GM12878 (cell line): ENCODE measurements around the gene PRKAA1. TPM values are rescaled to one million over a fixed set of nuclear protein-coding genes. Genes with fewer than 3 reads are reported as not detected.
A peak's percentile ranks its signal among the peaks of the same experiment; 100 is the strongest.

Experiments used
- BHLHE40 ChIP-seq, 2 experiments: fragments of 450-650 bp in 1 of 2; IDR thresholded peaks; 2 replicates each; pipeline ENCODE4 v1.6.1; 2011 to 2017; ENCODE audit warnings: low read depth in 2 of 2, borderline replicate concordance in 1 of 2, improper control_type of control experiment in 1 of 2, low read length in 1 of 2, mild to moderate bottlenecking in 1 of 2
- BMI1 ChIP-seq: fragments of 450-650 bp; IDR thresholded peaks from 2 replicates; pipeline ENCODE4 v1.6.1; 2016; ENCODE audit warnings: mild to moderate bottlenecking, moderate library complexity, borderline replicate concordance
- DPF2 ChIP-seq: fragments of 450-650 bp; IDR thresholded peaks from 2 replicates; pipeline ENCODE4 v1.6.1; 2017; ENCODE audit warnings: mild to moderate bottlenecking
- E2F8 ChIP-seq: fragments of 450-650 bp; IDR thresholded peaks from 2 replicates; pipeline ENCODE4 v1.6.1; 2018; ENCODE audit warnings: mild to moderate bottlenecking, low read depth, moderate library complexity; ENCODE audit not compliant: partially characterized antibody
- E4F1 ChIP-seq: fragments of 450-650 bp; IDR thresholded peaks from 2 replicates; pipeline ENCODE4 v1.6.1; 2018; ENCODE audit warnings: borderline replicate concordance, mild to moderate bottlenecking; ENCODE audit not compliant: partially characterized antibody
- FOXK2 ChIP-seq: fragments of 450-650 bp; IDR thresholded peaks from 2 replicates; pipeline ENCODE4 v1.6.1; 2017; ENCODE audit warnings: mild to moderate bottlenecking, moderate library complexity
- HDGF ChIP-seq: fragments of 450-650 bp; IDR thresholded peaks from 2 replicates; pipeline ENCODE4 v1.6.1; 2016; ENCODE audit warnings: antibody characterized with exemption
- IRF4 ChIP-seq: IDR thresholded peaks from 2 replicates; pipeline ENCODE4 v1.6.1; 2011; ENCODE audit warnings: low read depth, low read length
- KLF5 ChIP-seq: fragments of 450-650 bp; IDR thresholded peaks from 2 replicates; pipeline ENCODE4 v1.6.1; 2014; ENCODE audit warnings: mild to moderate bottlenecking; ENCODE audit not compliant: partially characterized antibody
- MEF2A ChIP-seq: IDR thresholded peaks from 2 replicates; pipeline ENCODE4 v1.6.1; 2011; ENCODE audit warnings: low read depth, mild to moderate bottlenecking, low read length, moderate library complexity; ENCODE audit not compliant: insufficient read depth
- MXI1 ChIP-seq: fragments of 150-350 bp; IDR thresholded peaks from 2 replicates; pipeline ENCODE4 v1.6.1; 2011; ENCODE audit warnings: low read depth, mild to moderate bottlenecking, inconsistent platforms, low read length, improper control_type of control experiment
- POLR2A ChIP-seq: IDR thresholded peaks from 2 replicates; pipeline ENCODE4 v1.6.1; 2011; ENCODE audit warnings: low read depth, mild to moderate bottlenecking, low read length
- SMAD1 ChIP-seq: fragments of 450-650 bp; IDR thresholded peaks from 2 replicates; pipeline ENCODE4 v1.6.1; 2018; ENCODE audit warnings: mild to moderate bottlenecking, low read depth; ENCODE audit not compliant: partially characterized antibody
- SREBF2 ChIP-seq: IDR thresholded peaks from 2 replicates; pipeline ENCODE4 v1.6.1; 2012; ENCODE audit warnings: mild to moderate bottlenecking, low read length
- SRF ChIP-seq, 2 experiments: IDR thresholded peaks; 2 replicates each; pipeline ENCODE4 v1.6.1; 2011; ENCODE audit warnings: low read depth in 2 of 2, low read length in 2 of 2, mild to moderate bottlenecking in 1 of 2, moderate library complexity in 1 of 2
- TCF3 ChIP-seq: IDR thresholded peaks from 2 replicates; pipeline ENCODE4 v1.6.1; 2012; ENCODE audit warnings: low read depth, mild to moderate bottlenecking, low read length, borderline replicate concordance; ENCODE audit not compliant: insufficient read depth
- USF2 ChIP-seq: IDR thresholded peaks from 2 replicates; pipeline ENCODE4 v1.6.1; 2011; ENCODE audit warnings: low read depth, low read length, improper control_type of control experiment, borderline replicate concordance
- YY1 ChIP-seq: IDR thresholded peaks from 2 replicates; pipeline ENCODE4 v1.6.1; 2011; ENCODE audit warnings: low read depth, mild to moderate bottlenecking, low read length
- ZBTB11 ChIP-seq: fragments of 450-650 bp; formaldehyde crosslinking; IDR thresholded peaks from 2 replicates; pipeline ENCODE4 v1.5.0; 2022; ENCODE audit warnings: mild to moderate bottlenecking, missing genetic modification characterization
- polyA plus RNA-seq, 11 experiments: library from polyadenylated mRNA; depleted of rRNA in 4 of 11; unstranded in 6 of 11; stranded (reverse) in 5 of 11; fragments of >200 nt; fragmentation: Nextera tagmentation in 4 of 11; fragmentation: Illumina TruSeq in 1 of 11; extraction: Ambion mirVana in 4 of 11; extraction: Trizol in 1 of 11; gene quantifications; 1 replicate in 1 of 11; 2 replicates in 10 of 11; pipeline versions ENCODE4 v1.2.1 to v1.2.3, GENCODE V29; 2011 to 2016; ENCODE audit warnings: inconsistent platforms in 2 of 11, missing spikeins in 2 of 11, low read depth in 1 of 11
- total RNA-seq, 4 experiments: library from RNA; depleted of rRNA in 3 of 4; stranded (reverse); fragments of >200 nt in 3 of 4; fragmentation: Illumina TruSeq in 1 of 4; extraction: Trizol in 1 of 4; gene quantifications; 2 replicates each; pipeline versions ENCODE4 v1.2.1 to v1.2.3, GENCODE V29; 2013 to 2021

PRKAA1 gene
- total and polyA plus RNA-seq, 10 of the 15 experiments (the other 5 are each of a cell fraction or from before 2014, with no cell fraction given), result 13.6 to 55.5 (median 29.6) TPM

GRCh38 chr5:40755407-40756365, 42.5 kb downstream of the PRKAA1 start, which contains the start of gene TTC33 (continued):
- TF ChIP-seq SRF (IDR thresholded peaks at IDR 0.05; ENCODE audit: low read depth in 2 of 2, low read length in 2 of 2) (0 out of 4 replicates have a peak, but pooled peaks of 1 of the 2 experiments have one; percentile 25), FOXK2 (peak; percentile 26; the same call in 1 of the 2 replicates), DPF2 (0 out of 2 replicates have a peak, but pooled peaks have one; percentile 18), IRF4 (no peak), BHLHE40 (IDR thresholded peaks at IDR 0.05; ENCODE audit: borderline replicate concordance in 1 of 2, low read depth in 2 of 2, low read length in 1 of 2) (peak; percentile 90 to 96), E2F8 (peak; percentile 95), SREBF2 (no peak), YY1 (peak; percentile 88), KLF5 (peak; percentile 26), BMI1 (0 out of 2 replicates have a peak, but pooled peaks have one; percentile 22), HDGF (no peak), SMAD1 (no peak), E4F1 (no peak), ZBTB11 (CRISPR knock-in tag) (no peak), MXI1 (no peak), TCF3 (no peak), MEF2A (peak; percentile 47; the same call in 1 of the 2 replicates), USF2 (no peak), POLR2A (no peak; the same call in none of the 2 replicates)
